Middle frontal gyrus (tissue), 1 donor: ENCODE data around the gene NOL11.
"Not testable (repeated sequence)": the region's sequence is repeated elsewhere in the genome, so short reads cannot be mapped to it uniquely, and the experiment has no call there.

Experiments used
- DNase-seq: peaks from one replicate; pipeline ENCODE4 v3.0.0-alpha.2; 2015; ENCODE audit warnings: low spot score; ENCODE audit errors: extremely low spot score

NOL11 gene

GRCh38 chr17:67717624-67718324 lies at the start of gene NOL11:
Gene NOL11, plus strand, starts transcription at chr17:67717936. Its CDS starts 12 bp downstream, at chr17:67717948.
- DNase-seq: peak; percentile 100

- DNase-seq: no peak
Observed at GRCh38 chr17:67671493-67671892, 46.2 kb upstream of the NOL11 start.

GRCh38 chr17:67672592-67673335 lies 45.0 kb upstream of the NOL11 start:
- DNase-seq: no peak

GRCh38 chr17:67675481-67675880 lies 42.3 kb upstream of the NOL11 start:
- no peak for DNase-seq

GRCh38 chr17:67676305-67676704 lies 41.4 kb upstream of the NOL11 start:
- no peak for DNase-seq

- no peak for DNase-seq
Observed at GRCh38 chr17:67678414-67678813, 39.3 kb upstream of the NOL11 start.

GRCh38 chr17:67679225-67679624 lies 38.5 kb upstream of the NOL11 start:
- DNase-seq: no peak

GRCh38 chr17:67679721-67680120 lies 38.0 kb upstream of the NOL11 start:
- DNase-seq: no peak

- DNase-seq: no peak
Observed at GRCh38 chr17:67680445-67681224, 37.1 kb upstream of the NOL11 start.

- no peak for DNase-seq
Observed at GRCh38 chr17:67682196-67682595, 35.5 kb upstream of the NOL11 start.

- DNase-seq: no peak
Observed at GRCh38 chr17:67685351-67685750, 32.4 kb upstream of the NOL11 start.

GRCh38 chr17:67686241-67686640 lies 31.5 kb upstream of the NOL11 start:
- no peak for DNase-seq

- no peak for DNase-seq
Observed at GRCh38 chr17:67687511-67687910, 30.2 kb upstream of the NOL11 start.

GRCh38 chr17:67689534-67690177 lies 28.1 kb upstream of the NOL11 start:
- peak; percentile 66 for DNase-seq

- DNase-seq: no peak
Observed at GRCh38 chr17:67693811-67694210, 23.9 kb upstream of the NOL11 start.

GRCh38 chr17:67696347-67696746 lies 21.4 kb upstream of the NOL11 start:
- no peak for DNase-seq

- DNase-seq: no peak
Observed at GRCh38 chr17:67696853-67697498, 20.8 kb upstream of the NOL11 start.

- DNase-seq: no peak
Observed at GRCh38 chr17:67700037-67700724, 17.6 kb upstream of the NOL11 start.

- DNase-seq: no peak
Observed at GRCh38 chr17:67700725-67701119, 17.0 kb upstream of the NOL11 start.

GRCh38 chr17:67702861-67703260 lies 14.9 kb upstream of the NOL11 start:
- not testable (repeated sequence) for DNase-seq
